ENCODE measurements around the gene RHOJ.

RHOJ gene

DNA sequence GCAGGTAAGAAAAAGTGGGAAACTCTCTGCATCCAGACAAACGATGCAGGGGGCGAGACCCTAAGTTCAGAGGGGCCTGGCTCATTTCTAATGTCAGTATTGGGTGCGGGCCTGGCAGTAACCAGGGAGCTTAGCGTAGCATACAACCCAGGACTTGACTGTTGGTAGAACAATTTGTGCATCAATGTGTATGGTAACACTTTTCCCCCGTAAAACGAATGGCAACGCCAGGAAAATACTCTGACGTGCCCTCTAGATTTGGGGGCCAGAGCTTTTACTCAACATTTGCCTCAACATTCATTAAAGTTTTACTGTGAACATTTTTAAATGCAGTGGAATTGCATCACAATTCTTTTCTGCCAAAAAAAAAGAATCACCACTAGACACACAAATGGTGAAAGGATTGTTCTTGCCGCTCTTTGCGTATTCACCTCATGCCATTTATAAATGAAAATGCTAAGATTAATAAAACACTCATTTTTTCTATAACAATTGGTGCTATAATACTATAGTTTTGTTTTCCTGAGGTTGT lies 867 bp downstream of the RHOJ start:
- no peak for DNase-seq (ENCODE audit: low read depth in 2 of 2)

DNA sequence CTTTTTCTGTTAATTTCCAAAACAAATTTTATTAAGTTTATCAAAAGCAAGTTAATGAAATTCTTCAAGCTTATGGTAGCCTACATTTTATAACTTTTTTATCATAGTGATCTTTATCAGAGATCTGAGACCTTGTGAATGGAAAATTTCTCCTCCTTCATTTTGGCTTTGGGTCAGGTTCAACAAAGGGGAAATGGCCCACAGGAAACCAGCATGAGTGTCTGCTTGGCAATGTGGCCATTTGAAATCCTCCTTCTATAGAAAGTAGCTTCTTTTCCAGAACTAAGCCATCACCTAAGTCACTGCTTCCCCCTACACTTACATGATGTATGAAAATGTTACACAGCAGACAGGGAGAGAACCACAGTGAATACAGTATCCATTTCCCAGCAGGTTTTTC lies 1.6 kb downstream of the RHOJ start:
- no peak for DNase-seq (ENCODE audit: low read depth in 2 of 2)

- no peak for DNase-seq (ENCODE audit: low read depth in 2 of 2)
Observed at GRCh38 chr14:63209160-63209559, 4.9 kb downstream of the RHOJ start.

- no peak for DNase-seq (ENCODE audit: low read depth in 2 of 2)
Observed at GRCh38 chr14:63210812-63211211, 6.6 kb downstream of the RHOJ start.

- no peak for DNase-seq (ENCODE audit: low read depth in 2 of 2)
Observed at GRCh38 chr14:63212209-63212608, 8.0 kb downstream of the RHOJ start.

DNA sequence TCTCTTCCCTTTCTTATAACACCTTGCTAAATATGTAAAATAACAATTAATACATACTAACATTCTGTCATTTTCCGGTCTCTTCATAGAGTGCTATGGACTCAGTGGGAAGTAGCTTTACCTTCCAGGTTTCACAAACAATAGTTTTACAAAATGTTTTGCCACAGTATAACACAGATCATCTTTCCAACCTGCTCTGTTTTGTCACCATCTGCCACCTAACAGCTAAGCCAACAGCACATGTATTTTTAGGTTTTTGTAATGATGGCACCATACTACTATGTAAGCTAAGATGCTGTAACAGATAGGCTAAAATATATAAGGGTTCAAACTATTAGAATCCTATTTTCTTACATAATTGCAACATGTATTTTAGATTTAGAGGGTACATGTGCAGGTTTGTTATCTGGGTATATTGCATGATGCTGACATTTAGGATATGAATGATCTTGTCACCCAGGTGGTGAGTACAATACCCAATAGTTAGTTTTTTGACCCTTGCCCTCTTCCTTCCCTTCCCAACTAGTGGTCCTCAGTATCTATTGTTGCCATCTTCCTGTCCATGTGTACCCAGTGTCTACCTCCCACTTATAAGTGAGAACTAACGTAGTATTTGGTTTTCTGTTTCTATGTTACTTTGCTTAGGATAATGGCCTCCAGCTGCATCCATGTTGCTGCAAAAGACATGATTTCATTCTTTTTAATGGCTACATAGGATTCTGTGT lies 8.7 kb downstream of the RHOJ start:
- no peak for DNase-seq (ENCODE audit: low read depth in 2 of 2)

- DNase-seq (ENCODE audit: low read depth in 2 of 2) = no peak
Observed at GRCh38 chr14:63214417-63215196, 10.4 kb downstream of the RHOJ start.

DNA sequence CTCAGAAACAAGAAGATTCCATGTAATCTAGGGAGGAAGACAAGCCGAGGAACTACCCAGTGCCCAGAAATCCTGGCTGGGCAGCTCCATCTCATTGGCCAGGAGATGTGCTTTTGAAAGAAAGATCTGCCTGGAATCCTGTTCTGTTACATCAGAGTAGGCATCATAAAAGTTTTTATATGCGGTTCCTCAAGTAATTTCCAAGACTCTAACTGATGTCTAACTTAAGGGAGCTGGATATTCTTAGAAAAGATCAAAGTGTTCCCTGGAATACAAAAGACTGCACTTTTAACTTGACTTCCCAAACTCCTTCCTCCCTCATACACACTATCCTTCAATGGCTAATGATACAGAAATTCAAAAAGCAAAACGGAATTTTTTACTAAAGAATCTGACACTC lies 16.3 kb downstream of the RHOJ start:
- DNase-seq (ENCODE audit: low read depth in 2 of 2) = no peak

- DNase-seq (ENCODE audit: low read depth in 2 of 2) = no peak
Observed at GRCh38 chr14:63223596-63223995, 19.4 kb downstream of the RHOJ start.

GRCh38 chr14:63224196-63224595 lies 20.0 kb downstream of the RHOJ start:
- DNase-seq (ENCODE audit: low read depth in 2 of 2) = no peak

DNA sequence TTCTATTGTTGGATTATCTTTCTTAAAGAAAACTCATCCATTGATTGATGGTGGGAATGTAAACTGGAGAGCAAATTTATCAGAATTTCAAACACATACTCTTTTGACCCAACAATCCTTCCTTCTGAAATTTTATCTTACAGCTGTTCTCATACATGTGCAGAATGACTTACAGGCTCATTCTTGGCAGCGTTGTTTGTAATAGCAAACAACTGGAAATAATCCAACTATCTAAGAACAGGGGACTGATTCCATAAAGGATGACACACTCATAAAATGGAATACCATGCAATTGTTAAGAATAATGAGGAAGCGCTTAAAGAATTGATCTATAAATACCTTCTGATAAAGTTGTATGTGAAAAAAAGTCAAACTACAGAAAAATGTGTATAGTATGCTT lies 24.0 kb downstream of the RHOJ start:
- no peak for DNase-seq (ENCODE audit: low read depth in 2 of 2)

DNA sequence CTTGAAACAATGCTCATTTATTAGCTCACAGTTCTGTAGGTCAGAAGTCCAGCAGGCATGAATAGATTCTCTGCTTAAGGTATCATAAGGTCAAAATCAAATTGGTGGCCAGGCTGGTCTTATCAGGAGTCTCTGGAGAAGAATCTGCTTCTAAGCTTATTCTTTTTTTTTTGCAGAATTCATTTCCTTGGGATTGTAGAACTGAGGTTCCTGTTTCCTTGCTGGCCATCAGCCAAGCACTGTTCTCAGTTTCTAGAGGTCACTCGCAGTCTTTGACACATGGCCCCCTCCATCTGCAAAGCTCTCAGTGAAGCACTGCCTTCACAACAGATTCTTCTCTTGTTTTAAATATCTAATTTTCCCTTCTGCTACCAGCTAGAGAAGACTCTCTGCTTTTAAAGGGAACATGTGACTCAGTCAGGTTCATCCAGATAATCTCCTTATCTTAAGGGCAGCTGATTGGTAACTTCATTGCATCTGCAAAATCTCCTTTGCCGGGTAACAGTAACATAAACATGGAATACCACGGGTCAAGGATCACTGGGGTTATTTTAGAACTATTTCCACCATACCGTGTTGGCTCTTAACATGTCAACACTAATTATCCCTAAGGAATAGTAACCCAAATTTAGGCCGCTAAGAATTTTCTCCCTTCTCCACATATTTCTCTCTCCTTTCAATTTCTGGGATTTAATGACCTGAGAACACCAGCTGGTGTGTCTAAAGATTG lies 25.3 kb downstream of the RHOJ start:
- DNase-seq (ENCODE audit: low read depth in 2 of 2) = no peak

DNA sequence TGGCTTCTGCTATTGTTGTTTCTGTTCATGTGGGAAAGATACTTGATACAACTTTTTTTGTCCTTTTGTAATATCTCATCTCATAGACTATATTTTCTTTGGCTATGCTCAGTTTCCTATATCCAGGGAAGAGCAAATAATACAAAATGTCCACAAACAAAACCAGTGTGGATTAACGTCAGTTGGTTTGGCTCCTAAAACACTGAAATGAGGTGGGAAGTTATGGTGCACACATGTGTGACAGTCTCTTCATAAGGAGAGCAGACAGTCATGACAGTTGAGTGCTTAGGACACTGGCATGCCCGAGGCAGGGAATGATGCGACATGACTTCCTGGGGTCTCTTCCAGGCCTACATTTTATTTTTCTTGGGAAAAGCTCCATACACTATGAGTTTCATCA lies 27.5 kb downstream of the RHOJ start:
- DNase-seq (ENCODE audit: low read depth in 2 of 2) = no peak

DNA sequence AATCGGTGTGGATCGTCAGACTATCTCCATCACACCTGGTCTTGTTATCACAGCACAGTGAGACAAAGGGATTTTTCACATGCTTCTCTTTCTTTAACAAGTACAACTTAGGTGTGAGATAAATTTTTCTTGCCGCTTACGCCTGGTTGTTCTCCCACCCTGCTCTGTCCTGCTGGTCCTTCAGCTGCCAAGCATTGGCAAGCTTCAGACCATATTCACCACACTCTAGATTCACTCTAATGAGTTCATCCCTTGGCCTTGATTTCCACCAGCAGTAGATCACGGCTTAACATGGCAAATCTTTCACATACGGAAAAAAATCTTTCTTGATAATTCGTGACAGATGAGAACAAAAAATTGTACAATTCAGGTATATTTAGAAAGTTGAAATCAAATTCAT lies 33.5 kb downstream of the RHOJ start:
- DNase-seq (ENCODE audit: low read depth in 2 of 2) = no peak

GRCh38 chr14:63240221-63240620 lies 36.0 kb downstream of the RHOJ start:
- no peak for DNase-seq (ENCODE audit: low read depth in 2 of 2)

DNA sequence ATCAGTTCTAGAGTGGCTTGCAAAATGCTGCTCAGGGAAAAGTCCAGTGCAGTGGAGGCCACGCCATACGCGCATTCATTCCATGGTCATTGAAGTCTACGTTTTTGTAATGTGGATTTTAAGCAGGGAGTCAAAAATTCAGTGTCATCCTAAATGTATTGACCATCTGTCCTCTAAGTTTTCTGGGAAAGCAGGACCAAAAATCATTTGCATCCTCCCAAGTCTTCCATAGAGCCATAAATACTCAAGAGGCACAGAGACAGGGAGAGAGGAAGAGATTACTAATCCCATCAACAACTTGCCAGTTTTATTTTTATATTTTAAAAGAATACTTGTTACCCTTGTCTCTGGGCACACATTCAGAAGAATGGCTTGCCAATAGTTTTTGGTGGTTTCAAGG lies 36.9 kb downstream of the RHOJ start:
- no peak for DNase-seq (ENCODE audit: low read depth in 2 of 2)

DNA sequence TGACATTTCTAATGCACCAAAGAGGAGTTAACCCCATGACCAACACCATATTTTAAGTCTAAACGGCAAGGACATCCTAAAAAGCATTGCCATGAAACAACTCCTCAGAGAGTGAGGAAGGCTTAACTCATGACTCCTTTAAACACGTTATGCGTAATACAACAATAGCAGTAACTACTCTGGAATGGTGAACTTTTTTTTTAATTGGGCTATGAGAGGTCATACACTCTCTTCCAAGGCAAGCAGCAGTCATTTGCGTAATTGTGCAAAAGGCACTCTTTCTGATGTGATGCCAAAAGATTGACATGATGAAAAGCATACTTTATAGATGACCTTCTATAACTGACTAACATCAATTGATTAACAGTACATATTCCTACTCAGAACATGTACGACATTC lies 39.4 kb downstream of the RHOJ start:
- no peak for DNase-seq (ENCODE audit: low read depth in 2 of 2)

- DNase-seq (ENCODE audit: low read depth in 2 of 2) = no peak
Observed at GRCh38 chr14:63245893-63246292, 41.6 kb downstream of the RHOJ start.

DNA sequence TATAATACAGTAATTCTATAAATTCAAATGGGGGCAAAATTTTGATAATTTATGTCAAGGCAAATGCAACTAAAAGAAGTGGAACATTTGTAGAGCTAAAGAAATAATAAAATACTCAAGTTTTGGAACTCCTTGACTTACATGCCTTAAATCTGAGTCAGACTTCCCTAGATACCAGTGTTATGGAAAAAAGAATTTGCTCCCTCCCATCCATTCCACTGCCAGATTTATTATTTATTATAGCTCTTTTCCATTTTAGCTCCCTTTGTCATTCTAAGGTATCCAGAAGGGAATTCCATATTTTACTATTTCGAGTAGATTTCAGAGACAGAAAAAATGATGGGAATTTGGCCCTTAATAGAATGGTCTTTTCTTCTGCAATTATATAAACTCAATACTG lies 44.0 kb downstream of the RHOJ start:
- DNase-seq (ENCODE audit: low read depth in 2 of 2) = no peak

DNA sequence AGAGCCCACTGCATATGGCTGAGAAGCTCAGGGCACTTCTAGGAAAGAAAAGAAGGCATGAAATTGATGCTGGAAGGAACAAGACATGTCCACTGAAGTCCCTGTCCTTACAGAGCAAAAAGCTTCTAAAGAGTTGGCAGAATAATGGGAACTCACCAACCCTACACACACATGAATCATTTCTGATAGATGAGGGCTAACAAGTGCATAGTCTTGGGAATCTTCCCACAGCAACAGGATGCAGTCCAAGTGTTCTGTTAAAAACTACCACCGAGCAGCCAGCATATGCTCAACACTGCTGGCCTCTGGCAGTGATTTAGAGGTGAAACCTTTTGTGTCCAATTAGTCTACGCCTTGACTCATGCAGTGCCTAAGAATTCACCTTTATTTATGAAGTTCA lies 44.8 kb downstream of the RHOJ start:
- no peak for DNase-seq (ENCODE audit: low read depth in 2 of 2)

DNA sequence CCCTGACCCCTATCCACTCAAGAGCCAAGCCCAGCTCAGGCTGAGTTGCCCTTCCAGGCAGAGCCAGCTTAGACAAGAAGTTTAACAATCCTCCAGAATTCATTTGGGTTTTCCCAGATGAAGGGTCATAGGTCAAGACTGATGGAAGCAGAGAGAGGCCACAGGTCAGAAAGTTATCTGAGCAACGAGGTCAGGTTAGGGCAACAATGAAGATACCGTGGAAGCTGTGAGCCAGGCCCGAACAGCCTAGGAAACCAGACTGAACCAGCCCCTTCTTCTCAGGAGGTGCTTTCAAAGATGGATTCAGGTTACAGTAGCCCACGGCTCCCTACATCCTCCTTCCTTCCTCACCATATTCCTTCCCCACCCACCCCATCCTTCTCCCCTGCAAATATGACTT lies 53.1 kb downstream of the RHOJ start:
- no peak for DNase-seq (ENCODE audit: low read depth in 2 of 2)

DNA sequence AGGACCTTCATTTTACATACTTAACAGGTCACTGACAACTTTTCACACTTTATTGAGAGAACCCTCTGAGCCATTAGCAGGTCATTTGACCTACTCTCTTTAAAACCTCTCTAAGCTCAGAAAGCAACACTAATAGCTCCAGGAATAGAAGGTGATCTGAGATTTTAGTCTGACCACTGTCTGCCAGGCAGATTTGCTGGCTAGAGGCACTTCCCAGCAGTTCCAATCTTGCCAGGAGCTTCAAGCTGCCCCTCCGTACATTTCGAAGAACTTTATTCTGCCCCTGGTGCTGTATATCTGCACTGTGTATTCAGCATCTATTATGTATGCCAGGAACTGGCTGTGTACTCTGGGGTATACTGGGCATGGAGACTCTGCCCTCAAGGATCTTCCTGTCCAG lies 58.2 kb downstream of the RHOJ start:
- DNase-seq (ENCODE audit: low read depth in 2 of 2) = no peak

GRCh38 chr14:63266106-63266505 lies 61.9 kb downstream of the RHOJ start:
- no peak for DNase-seq (ENCODE audit: low read depth in 2 of 2)
